HCT116 (cell line): ENCODE measurements around the gene SCGB3A2. TPM values are rescaled to one million over a fixed set of nuclear protein-coding genes. Genes with fewer than 3 reads are reported as not detected.

Source experiments
- ATAC-seq: fragments of 200-7000 bp; cut with Tn5 transposase; 2 replicates; pipeline ENCODE4 v1.9.1; 2020; ENCODE audit warnings: mild to moderate bottlenecking, moderate library complexity
- BruUV-seq: library from RNA; stranded (reverse); fragments of 400-500 nt; replicated peaks from 2 replicates; lab custom pipeline; 2021; lab: Mats Ljungman, UMichigan
- CTCF ChIA-PET: fragments of 300-600 bp; sonication (Branson Sonifier 250); formaldehyde crosslinking; loops from one replicate; lab custom pipeline; 2021; ENCODE audit warnings: antibody characterized with exemption; lab: Charles Lee
- POLR2A ChIA-PET: fragments of 300-600, 350-600 bp; sonication (Branson Sonifier 250); formaldehyde crosslinking; loops from one replicate; lab custom pipeline; 2021; ENCODE audit warnings: antibody characterized with exemption; lab: Charles Lee
- RAD21 ChIA-PET, 2 experiments: fragments of 300-600 bp; sonication (Branson Sonifier 250); formaldehyde crosslinking; loops; one replicate each; lab custom pipeline; 2023; ENCODE audit warnings: low total read pairs in 2 of 2; ENCODE audit not compliant: uncharacterized antibody in 2 of 2, unreplicated experiment in 2 of 2, low non-redundant PET in 1 of 2; lab: Charles Lee
- DNase-seq: peaks from one replicate; pipeline ENCODE4 v3.0.0-alpha.2; 2010; ENCODE audit warnings: low read depth, low spot score
- H2AFZ ChIP-seq: fragments of 200-600 bp; shearing (Covaris generic), sonication (generic); 2 replicates; pipeline ENCODE4 v1.6.1; 2017; ENCODE audit warnings: low read depth, mixed run types, mixed read lengths, antibody characterized with exemption, low read length; ENCODE audit not compliant: poor library complexity, severe bottlenecking
- H3K27ac ChIP-seq: 2 replicates; pipeline ENCODE4 v1.5.1; 2012; ENCODE audit warnings: low read depth, low read length
- H3K27me3 ChIP-seq: fragments of 200-600 bp; sonication (generic); 2 replicates; pipeline ENCODE4 v1.6.1; 2016; ENCODE audit warnings: mixed run types, low read length, mixed read lengths; ENCODE audit not compliant: insufficient read depth
- H3K36me3 ChIP-seq, 2 experiments: fragments of 200-500 bp in 1 of 2; fragments of 200-600 bp in 1 of 2; sonication (Bioruptor generic) in 1 of 2; sonication (generic) in 1 of 2; 2 replicates each; pipeline versions ENCODE4 v1.5.1 to v1.6.1; 2014 to 2016; ENCODE audit warnings: low read length in 2 of 2, inconsistent platforms in 1 of 2, mixed read lengths in 1 of 2, mixed run types in 1 of 2; ENCODE audit not compliant: insufficient read depth in 2 of 2, control insufficient read depth in 1 of 2
- H3K4me1 ChIP-seq, 2 experiments: fragments of 200-600 bp in 1 of 2; sonication (generic) in 1 of 2; 2 replicates each; pipeline versions ENCODE4 v1.5.1 to v1.6.1; 2012 to 2017; ENCODE audit warnings: low read length in 2 of 2, inconsistent platforms in 1 of 2, mild to moderate bottlenecking in 1 of 2, mixed read lengths in 1 of 2, mixed run types in 1 of 2, moderate library complexity in 1 of 2; ENCODE audit not compliant: insufficient read depth in 2 of 2, control insufficient read depth in 1 of 2
- H3K4me2 ChIP-seq: fragments of 200-600 bp; sonication (generic); 2 replicates; pipeline ENCODE4 v1.6.1; 2017; ENCODE audit warnings: mixed run types, low read length, mixed read lengths
- H3K4me3 ChIP-seq, 2 experiments: fragments of 200-600 bp in 1 of 2; sonication (generic) in 1 of 2; replicated peaks in 1 of 2; 2 replicates each; pipeline ENCODE4 v1.5.1; 2011 to 2016; ENCODE audit warnings: low read length in 2 of 2, control low read depth in 1 of 2, low read depth in 1 of 2, mild to moderate bottlenecking in 1 of 2, mixed read lengths in 1 of 2, mixed run types in 1 of 2
- H3K79me2 ChIP-seq: fragments of 200-600 bp; sonication (generic); 2 replicates; pipeline ENCODE4 v1.6.1; 2017; ENCODE audit warnings: mild to moderate bottlenecking, mixed run types, low read length, moderate library complexity, mixed read lengths; ENCODE audit not compliant: insufficient read depth
- H3K9ac ChIP-seq: fragments of 200-600 bp; sonication (generic); 2 replicates; pipeline ENCODE4 v1.6.1; 2016; ENCODE audit warnings: low read length, mixed read lengths
- H3K9me2 ChIP-seq: fragments of 200-600 bp; sonication (generic), shearing (Covaris generic); 2 replicates; pipeline ENCODE4 v1.6.1; 2017; ENCODE audit warnings: mixed run types, mild to moderate bottlenecking, moderate library complexity; ENCODE audit not compliant: insufficient read depth
- H3K9me3 ChIP-seq, 2 experiments: fragments of 200-500 bp in 1 of 2; fragments of 200-600 bp in 1 of 2; sonication (Bioruptor generic) in 1 of 2; sonication (generic) in 1 of 2; 2 replicates each; pipeline ENCODE4 v1.6.1; 2014 to 2017; ENCODE audit warnings: low read length in 2 of 2, mixed read lengths in 2 of 2, inconsistent platforms in 1 of 2, low read depth in 1 of 2, mild to moderate bottlenecking in 1 of 2, mixed run types in 1 of 2, moderate library complexity in 1 of 2; ENCODE audit not compliant: control insufficient read depth in 1 of 2, insufficient read depth in 1 of 2
- H4K20me1 ChIP-seq: fragments of 200-600 bp; sonication (generic), shearing (Covaris generic); 2 replicates; pipeline ENCODE4 v1.6.1; 2017; ENCODE audit warnings: mixed run types, mild to moderate bottlenecking, moderate library complexity; ENCODE audit not compliant: insufficient read depth
- CBX3 ChIP-seq: IDR thresholded peaks from 2 replicates; pipeline ENCODE4 v1.6.1; 2012; ENCODE audit warnings: low read depth
- CEBPB ChIP-seq: IDR thresholded peaks from 2 replicates; pipeline ENCODE4 v1.6.1; 2012; ENCODE audit warnings: low read depth
- EGR1 ChIP-seq: IDR thresholded peaks from 2 replicates; pipeline ENCODE4 v1.6.1; 2012; ENCODE audit warnings: low read depth
- ELF1 ChIP-seq: IDR thresholded peaks from 2 replicates; pipeline ENCODE4 v1.6.1; 2012; ENCODE audit warnings: low read depth, borderline replicate concordance
- EZH2 ChIP-seq: fragments of 200-600 bp; sonication (generic); IDR thresholded peaks from 2 replicates; pipeline ENCODE4 v1.6.1; 2017; ENCODE audit warnings: antibody characterized with exemption, mixed run types
- EZH2phosphoT487 ChIP-seq: fragments of 200-600 bp; IDR thresholded peaks from 2 replicates; pipeline ENCODE4 v1.6.1; 2018; ENCODE audit warnings: antibody characterized with exemption, borderline replicate concordance
- FOSL1 ChIP-seq: IDR thresholded peaks from 2 replicates; pipeline ENCODE4 v1.6.1; 2012; ENCODE audit warnings: low read depth
- POLR2A ChIP-seq: IDR thresholded peaks from 2 replicates; pipeline ENCODE4 v1.7.0; 2011; ENCODE audit warnings: borderline replicate concordance; ENCODE audit not compliant: insufficient read depth, insufficient read length; ENCODE audit errors: extremely low read depth
- POLR2AphosphoS5 ChIP-seq: IDR thresholded peaks from 2 replicates; pipeline ENCODE4 v1.6.1; 2011; ENCODE audit warnings: mild to moderate bottlenecking, low read depth, low read length, moderate library complexity
- RAD21 ChIP-seq: IDR thresholded peaks from 2 replicates; pipeline ENCODE4 v1.6.1; 2012; ENCODE audit warnings: low read depth, mild to moderate bottlenecking
- SIN3A ChIP-seq: IDR thresholded peaks from 2 replicates; pipeline ENCODE4 v1.6.1; 2012; ENCODE audit warnings: low read depth
- SRF ChIP-seq: IDR thresholded peaks from 2 replicates; pipeline ENCODE4 v1.6.1; 2012; ENCODE audit warnings: low read depth
- YY1 ChIP-seq: IDR thresholded peaks from 2 replicates; pipeline ENCODE4 v1.6.1; 2011; ENCODE audit warnings: low read length, low read depth, moderate library complexity, mild to moderate bottlenecking; ENCODE audit not compliant: insufficient replicate concordance; ENCODE audit errors: extremely low read depth
- ZFX ChIP-seq: fragments of 450-650 bp; IDR thresholded peaks from 2 replicates; pipeline ENCODE4 v1.6.1; 2017
- ZNF274 ChIP-seq: fragments of 200-500 bp; sonication (Bioruptor generic); IDR thresholded peaks from 2 replicates; pipeline ENCODE4 v1.6.1; 2014; ENCODE audit warnings: mild to moderate bottlenecking, low read depth, low read length, inconsistent platforms
- intact Hi-C: fragments of 100-400 bp; cut with micrococcal nuclease; formaldehyde crosslinking; loops from 2 replicates; pipeline ENCODE4 v1.10.0; 2022
- total RNA-seq: library from RNA; stranded (reverse); gene quantifications from one replicate; pipeline ENCODE4 v1.2.1, GENCODE V29; 2021; ENCODE audit not compliant: unreplicated experiment
- TF ChIP-seq, protein P1 (sequence below): IDR thresholded peaks from 2 replicates; pipeline ENCODE4 v1.6.1; 2012; ENCODE audit warnings: low read depth
- TF ChIP-seq, protein P2 (sequence below): IDR thresholded peaks from 2 replicates; pipeline ENCODE4 v1.6.1; 2012
- TF ChIP-seq, protein P3 (sequence below), 3 experiments: fragments of 200-600 bp in 1 of 3; sonication (generic) in 1 of 3; IDR thresholded peaks in 2 of 3; conservative IDR thresholded peaks in 1 of 3; 2 replicates each; pipeline ENCODE4 v1.5.1; 2012 to 2017; ENCODE audit warnings: low read depth in 2 of 3, low read length in 2 of 3, antibody characterized with exemption in 1 of 3, borderline replicate concordance in 1 of 3, control low read depth in 1 of 3, mild to moderate bottlenecking in 1 of 3, mixed read lengths in 1 of 3, mixed run types in 1 of 3, moderate library complexity in 1 of 3; ENCODE audit not compliant: insufficient read depth in 1 of 3

Gene SCGB3A2
- total RNA-seq, 1 experiment from 2014 or later: not detected

DNA sequence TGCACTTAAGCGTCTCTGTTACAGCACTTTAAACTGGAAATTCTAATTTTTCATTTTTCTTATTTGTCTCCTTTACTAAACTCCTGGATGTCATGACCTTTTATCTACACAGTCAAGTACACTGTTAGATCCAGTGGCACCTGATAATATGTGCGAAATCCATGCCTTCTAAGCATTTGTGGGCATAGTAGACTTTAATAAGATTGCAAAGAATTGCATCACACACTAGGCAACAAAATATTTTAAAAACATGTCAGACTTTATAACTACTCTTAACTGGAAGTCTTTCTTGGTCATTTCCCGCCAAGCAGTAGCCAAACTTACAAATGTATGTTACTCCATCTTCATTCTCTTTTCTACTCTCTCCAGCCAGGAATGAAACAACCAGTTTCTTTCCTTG lies 42.1 kb upstream of the SCGB3A2 start:
- H3K4me3 ChIP-seq: no peak overlapping the region
- H3K4me2 ChIP-seq: no peak overlapping the region
- H3K9ac ChIP-seq: no peak overlapping the region
- RAD21 ChIA-PET: no interaction called here
- CTCF ChIA-PET: no interaction called here
- no peaks in the 10 kb centered on the region for H3K9me2 ChIP-seq
- H3K36me3 ChIP-seq: no peaks in the 10 kb centered on the region
- no peaks in the 10 kb centered on the region for H3K79me2 ChIP-seq
- no peaks in the 10 kb centered on the region for H4K20me1 ChIP-seq
- POLR2A ChIA-PET: no interaction called here
- BruUV-seq: no TSS peak
- 0 out of 2 replicates have a peak, but pooled peaks have one; percentile 18 for TF ChIP-seq CEBPB
- TF ChIP-seq ZFX: no peak
- TF ChIP-seq, all 23 proteins: peak for 1
- Histone ChIP-seq H3K27me3 (peaks cover 17% of the 10 kb centered on the region), H3K9me3 (no peaks in the 10 kb centered on the region), H3K4me1 (no peaks in the 10 kb centered on the region), H2AFZ (no peak overlapping the region), H3K27ac (no peak overlapping the region)
- ATAC-seq (no peak), DNase-seq (no peak)
- intact Hi-C loops: no loop called here

DNA sequence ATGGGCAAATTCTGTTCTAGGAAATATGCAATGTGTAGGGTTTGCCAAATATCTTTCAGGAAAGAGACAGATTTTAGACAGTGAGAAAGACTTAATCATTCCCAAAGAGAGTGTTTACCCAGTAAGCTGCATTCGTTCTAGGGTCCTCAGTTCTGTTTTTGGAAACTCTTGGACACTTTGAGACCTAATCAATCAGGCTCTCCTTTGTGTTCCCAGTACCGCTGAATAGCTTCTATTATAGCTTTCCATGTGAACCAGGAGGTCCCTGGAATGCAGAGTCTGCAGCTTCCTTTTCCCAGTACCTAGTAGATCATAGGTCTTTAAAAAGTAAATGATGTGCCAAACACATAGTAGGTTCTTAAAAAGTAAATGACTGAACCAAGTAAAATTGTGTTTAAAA lies 35.6 kb upstream of the SCGB3A2 start:
- POLR2A ChIA-PET: no interaction called here
- H3K79me2 ChIP-seq: no peaks in the 10 kb centered on the region
- RAD21 ChIA-PET: no interaction called here
- no peak overlapping the region for H3K4me2 ChIP-seq
- no TSS peak for BruUV-seq
- H3K9ac ChIP-seq: no peak overlapping the region
- intact Hi-C loops: no loop called here
- H3K36me3 ChIP-seq: no peaks in the 10 kb centered on the region
- ATAC-seq: no peak
- H3K27ac ChIP-seq: no peak overlapping the region
- no peak overlapping the region for H2AFZ ChIP-seq
- CTCF ChIA-PET: no interaction called here
- H3K9me2 ChIP-seq: no peaks in the 10 kb centered on the region
- no peak overlapping the region for H3K4me3 ChIP-seq
- no peaks in the 10 kb centered on the region for H4K20me1 ChIP-seq
- H3K27me3 ChIP-seq: peaks cover 6% of the 10 kb centered on the region; the same call in 1 of the 2 replicates
- no peaks in the 10 kb centered on the region for H3K9me3 ChIP-seq
- DNase-seq: no peak
- no peaks in the 10 kb centered on the region for H3K4me1 ChIP-seq
- TF ChIP-seq, protein P1, sequence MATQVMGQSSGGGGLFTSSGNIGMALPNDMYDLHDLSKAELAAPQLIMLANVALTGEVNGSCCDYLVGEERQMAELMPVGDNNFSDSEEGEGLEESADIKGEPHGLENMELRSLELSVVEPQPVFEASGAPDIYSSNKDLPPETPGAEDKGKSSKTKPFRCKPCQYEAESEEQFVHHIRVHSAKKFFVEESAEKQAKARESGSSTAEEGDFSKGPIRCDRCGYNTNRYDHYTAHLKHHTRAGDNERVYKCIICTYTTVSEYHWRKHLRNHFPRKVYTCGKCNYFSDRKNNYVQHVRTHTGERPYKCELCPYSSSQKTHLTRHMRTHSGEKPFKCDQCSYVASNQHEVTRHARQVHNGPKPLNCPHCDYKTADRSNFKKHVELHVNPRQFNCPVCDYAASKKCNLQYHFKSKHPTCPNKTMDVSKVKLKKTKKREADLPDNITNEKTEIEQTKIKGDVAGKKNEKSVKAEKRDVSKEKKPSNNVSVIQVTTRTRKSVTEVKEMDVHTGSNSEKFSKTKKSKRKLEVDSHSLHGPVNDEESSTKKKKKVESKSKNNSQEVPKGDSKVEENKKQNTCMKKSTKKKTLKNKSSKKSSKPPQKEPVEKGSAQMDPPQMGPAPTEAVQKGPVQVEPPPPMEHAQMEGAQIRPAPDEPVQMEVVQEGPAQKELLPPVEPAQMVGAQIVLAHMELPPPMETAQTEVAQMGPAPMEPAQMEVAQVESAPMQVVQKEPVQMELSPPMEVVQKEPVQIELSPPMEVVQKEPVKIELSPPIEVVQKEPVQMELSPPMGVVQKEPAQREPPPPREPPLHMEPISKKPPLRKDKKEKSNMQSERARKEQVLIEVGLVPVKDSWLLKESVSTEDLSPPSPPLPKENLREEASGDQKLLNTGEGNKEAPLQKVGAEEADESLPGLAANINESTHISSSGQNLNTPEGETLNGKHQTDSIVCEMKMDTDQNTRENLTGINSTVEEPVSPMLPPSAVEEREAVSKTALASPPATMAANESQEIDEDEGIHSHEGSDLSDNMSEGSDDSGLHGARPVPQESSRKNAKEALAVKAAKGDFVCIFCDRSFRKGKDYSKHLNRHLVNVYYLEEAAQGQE: no peak
- TF ChIP-seq, protein P2, sequence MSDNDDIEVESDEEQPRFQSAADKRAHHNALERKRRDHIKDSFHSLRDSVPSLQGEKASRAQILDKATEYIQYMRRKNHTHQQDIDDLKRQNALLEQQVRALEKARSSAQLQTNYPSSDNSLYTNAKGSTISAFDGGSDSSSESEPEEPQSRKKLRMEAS: no peak
- TF ChIP-seq ZNF274: no peak
- no peak for TF ChIP-seq SRF
- TF ChIP-seq POLR2A: no peak
- TF ChIP-seq YY1: no peak
- no peak for TF ChIP-seq CBX3
- TF ChIP-seq POLR2AphosphoS5: no peak
- no peak for TF ChIP-seq FOSL1
- no peak for TF ChIP-seq ELF1
- no peak for TF ChIP-seq RAD21
- TF ChIP-seq EZH2phosphoT487: no peak
- no peak for TF ChIP-seq EGR1
- no peak for TF ChIP-seq SIN3A
- TF ChIP-seq, protein P3, sequence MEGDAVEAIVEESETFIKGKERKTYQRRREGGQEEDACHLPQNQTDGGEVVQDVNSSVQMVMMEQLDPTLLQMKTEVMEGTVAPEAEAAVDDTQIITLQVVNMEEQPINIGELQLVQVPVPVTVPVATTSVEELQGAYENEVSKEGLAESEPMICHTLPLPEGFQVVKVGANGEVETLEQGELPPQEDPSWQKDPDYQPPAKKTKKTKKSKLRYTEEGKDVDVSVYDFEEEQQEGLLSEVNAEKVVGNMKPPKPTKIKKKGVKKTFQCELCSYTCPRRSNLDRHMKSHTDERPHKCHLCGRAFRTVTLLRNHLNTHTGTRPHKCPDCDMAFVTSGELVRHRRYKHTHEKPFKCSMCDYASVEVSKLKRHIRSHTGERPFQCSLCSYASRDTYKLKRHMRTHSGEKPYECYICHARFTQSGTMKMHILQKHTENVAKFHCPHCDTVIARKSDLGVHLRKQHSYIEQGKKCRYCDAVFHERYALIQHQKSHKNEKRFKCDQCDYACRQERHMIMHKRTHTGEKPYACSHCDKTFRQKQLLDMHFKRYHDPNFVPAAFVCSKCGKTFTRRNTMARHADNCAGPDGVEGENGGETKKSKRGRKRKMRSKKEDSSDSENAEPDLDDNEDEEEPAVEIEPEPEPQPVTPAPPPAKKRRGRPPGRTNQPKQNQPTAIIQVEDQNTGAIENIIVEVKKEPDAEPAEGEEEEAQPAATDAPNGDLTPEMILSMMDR (IDR thresholded peaks at IDR 0.05 in 2 of 3, conservative IDR thresholded peaks at IDR 0.05 in 1 of 3; ENCODE audit: borderline replicate concordance in 1 of 3, insufficient read depth in 1 of 3, low read depth in 2 of 3, low read length in 2 of 3): no peak
- no peak for TF ChIP-seq CEBPB
- no peak for TF ChIP-seq EZH2
